NOMO-1 treated with DMSO at 0.1 percent for 48 hours (cell line): ENCODE measurements around the gene ZNF862.
"Not testable (repeated sequence)": the region's sequence is repeated elsewhere in the genome, so short reads cannot be mapped to it uniquely, and the experiment has no call there.

Source experiments
- DNase-seq: peaks from one replicate; lab custom pipeline; 2025; ENCODE audit not compliant: unreplicated experiment; lab: John Stamatoyannopoulos, UW

The ZNF862 gene

GRCh38 chr7:149878523-149878921 is 40.3 kb downstream of the ZNF862 start:
- DNase-seq = no peak

GRCh38 chr7:149879271-149879743 is 41.1 kb downstream of the ZNF862 start:
- DNase-seq = no peak

- DNase-seq = no peak
Measured at GRCh38 chr7:149879766-149880637, 41.8 kb downstream of the ZNF862 start.

- no peak for DNase-seq
Measured at GRCh38 chr7:149880638-149881311, 42.6 kb downstream of the ZNF862 start.

- no peak for DNase-seq
Measured at GRCh38 chr7:149881328-149882247, 43.4 kb downstream of the ZNF862 start.

- no peak for DNase-seq
Measured at GRCh38 chr7:149882248-149883047, 44.3 kb downstream of the ZNF862 start.

GRCh38 chr7:149883048-149883438 is 44.9 kb downstream of the ZNF862 start:
- no peak for DNase-seq

- DNase-seq = peak; percentile 23
Measured at GRCh38 chr7:149883452-149883861, 45.3 kb downstream of the ZNF862 start.

GRCh38 chr7:149884016-149884415 is 45.8 kb downstream of the ZNF862 start:
- DNase-seq = no peak

GRCh38 chr7:149884541-149884940 is 46.4 kb downstream of the ZNF862 start:
- DNase-seq = no peak

- DNase-seq = no peak
Measured at GRCh38 chr7:149885191-149886017, 47.2 kb downstream of the ZNF862 start.

- peak; percentile 2 for DNase-seq
Measured at GRCh38 chr7:149886018-149886415, 47.8 kb downstream of the ZNF862 start.

GRCh38 chr7:149887311-149887710 is 49.1 kb downstream of the ZNF862 start:
- no peak for DNase-seq

- DNase-seq = not testable (repeated sequence)
Measured at GRCh38 chr7:149890715-149891114, 52.5 kb downstream of the ZNF862 start.

- not testable (repeated sequence) for DNase-seq
Measured at GRCh38 chr7:149894957-149895356, 56.8 kb downstream of the ZNF862 start.

- not testable (repeated sequence) for DNase-seq
Measured at GRCh38 chr7:149907776-149908376, 69.7 kb downstream of the ZNF862 start.

GRCh38 chr7:149910219-149910618 is 72.0 kb downstream of the ZNF862 start:
- not testable (repeated sequence) for DNase-seq

GRCh38 chr7:149912126-149912525 is 74.0 kb downstream of the ZNF862 start:
- DNase-seq = not testable (repeated sequence)
